HG03280 (cell line): Measurements from ENCODE around the gene HRH4.

ENCODE experiments used
- ATAC-seq: cut with Tn5 transposase; IDR thresholded peaks from one replicate; pipeline ENCODE4 v1.9.1; 2021; ENCODE audit warnings: mild to moderate bottlenecking, moderate library complexity; ENCODE audit not compliant: unreplicated experiment

The HRH4 gene

GRCh38 chr18:24460388-24460787 is at the start of gene HRH4:
Gene HRH4, plus strand, starts transcription at chr18:24460637. Its CDS starts 92 bp downstream, at chr18:24460729.
- ATAC-seq = no peak

- ATAC-seq = no peak
Measured at GRCh38 chr18:24413148-24413547, 47.3 kb upstream of the HRH4 start.

GRCh38 chr18:24414349-24415003 is 46.0 kb upstream of the HRH4 start:
- no peak for ATAC-seq

GRCh38 chr18:24417480-24417879 is 43.0 kb upstream of the HRH4 start:
- ATAC-seq = no peak

- no peak for ATAC-seq
Measured at GRCh38 chr18:24420551-24420950, 39.9 kb upstream of the HRH4 start.

GRCh38 chr18:24421831-24422230 is 38.6 kb upstream of the HRH4 start:
- no peak for ATAC-seq

GRCh38 chr18:24426073-24426397 is 34.4 kb upstream of the HRH4 start:
- ATAC-seq = no peak

- ATAC-seq = peak; percentile 81
Measured at GRCh38 chr18:24426398-24427294, 33.8 kb upstream of the HRH4 start, which contains the start of gene IMPACT. Gene IMPACT, plus strand, starts transcription at chr18:24426670. Its CDS starts 87 bp downstream, at chr18:24426757.

- ATAC-seq = no peak
Measured at GRCh38 chr18:24427484-24427883, 33.0 kb upstream of the HRH4 start.

- ATAC-seq = no peak
Measured at GRCh38 chr18:24428709-24429108, 31.7 kb upstream of the HRH4 start.

GRCh38 chr18:24429188-24429587 is 31.2 kb upstream of the HRH4 start:
- no peak for ATAC-seq

- no peak for ATAC-seq
Measured at GRCh38 chr18:24432618-24433017, 27.8 kb upstream of the HRH4 start.

- ATAC-seq = no peak
Measured at GRCh38 chr18:24436939-24437338, 23.5 kb upstream of the HRH4 start.

- ATAC-seq = peak; percentile 46
Measured at GRCh38 chr18:24443870-24444269, 16.6 kb upstream of the HRH4 start.

GRCh38 chr18:24446453-24446852 is 14.0 kb upstream of the HRH4 start:
- no peak for ATAC-seq

GRCh38 chr18:24446953-24447538 is 13.4 kb upstream of the HRH4 start:
- ATAC-seq = no peak

GRCh38 chr18:24447961-24448360 is 12.5 kb upstream of the HRH4 start:
- no peak for ATAC-seq

- no peak for ATAC-seq
Measured at GRCh38 chr18:24456549-24456948, 3.9 kb upstream of the HRH4 start.

- ATAC-seq = no peak
Measured at GRCh38 chr18:24459772-24460171, 665 bp upstream of the HRH4 start.

- no peak for ATAC-seq
Measured at GRCh38 chr18:24461996-24462395, 1.6 kb downstream of the HRH4 start.

GRCh38 chr18:24462838-24463775 is 2.7 kb downstream of the HRH4 start:
- no peak for ATAC-seq
